PC-3 (cell line): Measurements from ENCODE around the gene CACNA1E.

Experiments used
- CTCF ChIP-seq: fragments of 300-600 bp; sonication (generic); conservative IDR thresholded peaks from 2 replicates; pipeline ENCODE4 v1.5.1; 2017; ENCODE audit warnings: antibody characterized with exemption, low read depth, mild to moderate bottlenecking, low read length
- EZH2 ChIP-seq: fragments of 300-600 bp; sonication (generic); IDR thresholded peaks from one replicate; pipeline ENCODE4 v1.6.1; 2017; ENCODE audit warnings: antibody characterized with exemption, mild to moderate bottlenecking, low read length; ENCODE audit not compliant: unreplicated experiment

GRCh38 chr1:181485287-181486097, 2.2 kb downstream of the CACNA1E start:
- TF ChIP-seq CTCF (no peak), EZH2 (no peak)
